Hypothalamus (tissue), 51 donors: Measurements from ENCODE around the gene TUSC2.
"Not testable (repeated sequence)": the region's sequence is repeated elsewhere in the genome, so short reads cannot be mapped to it uniquely, and the experiment has no call there.

ENCODE experiments used
- DNase-seq, 51 donors: peaks; one replicate each; lab custom pipeline; 2025; lab: John Stamatoyannopoulos, UW

Gene TUSC2

DNA sequence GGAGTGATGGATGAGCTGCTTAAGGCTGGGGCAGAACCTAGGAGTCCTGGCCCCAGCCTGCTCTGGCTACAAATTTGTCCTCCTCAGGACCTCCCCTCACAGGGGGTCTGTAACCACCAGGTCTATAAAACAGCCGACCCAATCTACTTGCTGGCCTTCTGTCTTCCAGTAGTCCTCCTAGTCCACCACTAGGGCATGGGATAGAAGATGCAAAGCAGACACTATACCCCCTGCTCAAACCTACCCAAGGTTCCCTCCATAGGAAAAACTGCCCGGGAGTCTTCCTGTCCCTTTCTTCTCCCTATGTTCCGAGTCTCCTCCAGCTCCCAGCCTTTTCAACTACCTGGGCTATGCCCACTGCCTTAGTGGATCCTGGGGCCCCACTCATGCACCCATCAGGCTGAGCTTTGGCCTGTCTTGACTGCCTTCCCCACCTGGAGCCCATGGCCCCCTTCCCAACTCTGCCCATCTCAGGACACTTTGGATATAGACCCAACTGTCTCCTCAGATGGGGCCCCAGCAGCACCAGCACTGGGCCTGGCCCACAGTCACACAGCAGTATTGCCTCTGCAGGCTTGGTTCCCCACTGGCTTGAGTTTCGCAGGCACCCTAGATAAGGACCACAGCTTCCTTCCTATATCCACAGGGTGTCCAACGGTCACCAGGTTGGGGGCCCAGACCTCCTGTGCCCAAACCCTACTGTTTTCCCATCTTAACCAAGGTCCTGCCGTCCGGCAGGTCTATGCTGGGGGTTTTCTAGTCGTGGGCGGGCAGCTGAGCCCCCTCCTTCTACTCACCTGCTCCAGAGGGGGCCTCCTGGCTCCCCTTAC lies 29.9 kb downstream of the TUSC2 start:
- no peak for DNase-seq

DNA sequence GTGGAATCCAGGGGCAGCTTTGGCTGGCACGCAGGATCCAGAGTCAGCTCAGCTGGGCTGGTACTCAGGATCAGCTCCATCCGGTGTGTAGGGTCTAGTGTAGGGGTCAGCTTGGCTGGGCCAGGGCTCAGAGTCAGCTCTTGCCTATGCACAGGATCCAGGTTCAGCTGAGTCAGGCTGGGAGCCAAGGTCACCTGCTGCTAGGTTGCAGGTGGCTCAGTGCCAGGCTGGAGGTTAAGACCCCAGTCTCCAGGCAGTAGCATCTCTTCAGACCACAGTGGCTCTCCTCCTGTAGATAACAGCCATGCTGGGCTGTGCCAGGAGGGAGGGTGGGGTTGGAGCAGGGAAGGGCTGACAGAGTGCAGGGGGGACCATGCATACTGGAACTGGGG lies 30.6 kb downstream of the TUSC2 start:
- DNase-seq, result no peak

DNA sequence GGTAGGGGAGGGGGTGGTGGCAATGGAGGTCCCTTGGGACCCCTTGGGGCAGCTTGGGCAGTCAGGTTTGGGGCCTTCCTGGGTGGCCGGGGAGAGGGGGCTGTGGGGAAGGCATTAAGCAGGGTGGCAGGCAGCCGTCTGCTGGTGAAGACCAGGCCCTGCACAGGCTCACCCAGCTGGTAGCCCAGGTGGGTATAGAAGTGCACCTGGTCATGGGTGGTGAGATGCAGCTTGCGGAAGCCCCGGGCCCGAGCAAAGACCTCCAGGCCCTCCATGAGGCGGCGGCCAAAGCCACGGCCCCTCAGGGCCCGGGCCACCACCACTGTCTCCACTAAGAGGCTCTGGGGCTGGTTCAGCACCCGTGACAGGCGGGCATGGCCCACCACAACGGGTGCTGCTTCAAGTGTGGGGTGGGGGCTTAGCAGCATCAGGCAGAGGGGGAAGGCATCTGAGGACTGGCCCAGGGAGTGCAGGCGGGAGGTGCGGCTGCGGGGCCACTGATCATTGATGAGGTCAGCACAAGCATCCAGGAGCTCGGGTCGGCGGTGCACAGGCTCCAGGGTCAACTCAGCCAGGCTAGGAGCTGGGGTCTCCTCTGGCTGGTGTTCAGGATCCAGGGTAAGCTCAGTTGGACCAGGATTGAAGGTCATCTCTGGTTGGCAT lies 31.2 kb downstream of the TUSC2 start:
- no peak for DNase-seq

DNA sequence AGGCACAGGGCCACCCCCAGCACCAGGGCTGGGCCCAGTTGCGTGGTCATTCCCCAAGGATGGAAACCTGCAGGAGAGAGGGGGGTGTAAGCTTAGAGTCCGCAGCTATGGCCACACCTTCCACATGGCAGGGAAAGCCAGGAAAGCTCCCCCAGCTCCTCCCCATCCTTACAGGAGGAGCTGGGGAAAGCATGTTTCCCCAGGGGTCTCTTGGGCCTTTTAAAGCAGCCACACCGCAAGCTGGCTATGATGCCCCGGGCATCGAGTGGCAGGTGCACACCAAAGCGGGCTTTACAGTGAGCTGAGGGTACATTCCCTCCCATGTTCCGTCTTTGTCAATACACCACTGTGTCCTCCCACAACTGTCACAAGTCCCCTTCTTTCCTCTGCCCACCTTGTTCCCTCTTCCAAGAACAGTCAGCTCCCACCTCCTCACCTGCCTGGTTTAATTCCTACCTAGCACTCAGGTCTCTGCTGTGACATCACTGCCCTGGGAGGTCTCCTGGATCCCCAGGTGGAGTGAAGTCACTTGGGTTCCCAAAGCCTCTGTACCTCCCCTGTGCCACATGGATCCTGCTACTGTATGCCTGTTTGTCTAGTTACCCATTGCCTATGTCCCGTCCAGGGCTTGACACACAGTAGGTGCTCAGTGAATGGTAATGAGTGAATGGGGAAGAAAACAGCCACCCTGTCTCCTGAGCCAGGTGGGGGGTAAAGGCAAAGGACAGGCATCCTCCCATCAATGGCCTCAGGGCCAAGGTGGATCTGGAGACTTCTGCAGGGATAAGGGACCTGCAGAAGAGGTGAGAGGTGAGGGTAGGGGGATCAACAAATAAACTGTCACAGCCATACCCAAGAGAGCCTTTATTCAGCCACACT lies 32.2 kb downstream of the TUSC2 start:
- no peak for DNase-seq

DNA sequence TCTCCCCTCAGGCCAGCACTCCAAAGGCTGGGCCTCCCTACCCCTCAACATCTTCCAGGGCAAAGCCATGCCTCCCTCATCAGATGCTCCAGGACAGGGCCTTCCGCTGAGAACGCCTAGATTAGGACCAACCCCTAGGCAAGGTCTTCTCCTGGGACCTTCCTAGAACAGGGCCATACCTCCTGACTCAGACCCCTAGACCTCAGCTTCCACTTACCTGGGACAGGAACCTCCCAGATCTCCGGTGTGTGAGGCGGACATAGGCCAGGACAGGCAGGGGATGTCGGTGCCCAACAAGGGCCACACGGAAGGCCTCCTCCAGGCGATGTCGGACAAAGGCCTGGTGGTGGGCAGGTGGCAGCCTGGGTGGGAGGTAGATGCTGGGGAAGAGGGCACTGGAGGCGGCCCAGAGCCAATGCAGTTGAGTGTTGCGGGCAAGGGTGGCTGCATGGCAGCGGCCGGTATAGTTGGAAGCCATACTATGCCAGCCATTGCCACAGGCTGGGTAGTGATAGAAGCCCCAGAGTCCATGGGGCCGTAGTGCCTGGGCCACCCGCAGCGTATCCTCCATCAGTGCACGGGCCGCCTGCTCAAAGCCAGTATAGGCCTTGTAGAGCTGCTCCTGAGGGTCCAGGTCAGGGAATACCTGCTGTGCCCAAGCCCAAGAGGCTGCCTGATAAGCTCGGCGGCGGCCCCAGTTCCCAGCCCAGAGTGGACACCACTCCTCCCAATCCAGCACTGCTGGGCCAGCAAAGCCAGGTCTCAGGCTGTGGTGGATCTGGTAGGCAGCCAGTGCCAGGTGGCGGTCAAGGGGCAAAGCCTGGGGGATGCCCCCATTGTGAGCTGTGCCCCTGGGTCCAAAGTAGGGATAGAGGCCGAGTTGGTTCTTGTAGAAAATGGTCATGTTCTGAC lies 33.3 kb downstream of the TUSC2 start:
- no peak for DNase-seq

DNA sequence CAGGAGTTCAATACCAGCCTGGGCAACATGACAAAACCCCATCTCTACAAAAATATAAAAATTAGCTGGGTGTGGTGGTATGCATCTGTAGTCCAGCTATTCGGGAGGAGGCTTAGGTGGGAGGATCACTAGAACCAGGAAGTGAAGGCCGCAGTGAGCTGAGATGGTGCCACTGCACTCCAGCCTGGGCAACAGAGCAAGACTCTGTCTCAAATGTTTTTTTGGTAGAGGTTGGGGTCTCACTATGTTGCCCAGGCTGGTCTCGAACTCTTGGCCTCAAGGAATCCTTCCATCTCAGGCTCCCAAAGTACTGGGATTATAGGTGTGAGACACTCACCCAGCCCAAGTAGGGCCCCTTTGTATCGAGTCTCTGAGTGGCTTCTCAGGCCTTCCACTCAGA lies 33.9 kb downstream of the TUSC2 start:
- no peak for DNase-seq

DNA sequence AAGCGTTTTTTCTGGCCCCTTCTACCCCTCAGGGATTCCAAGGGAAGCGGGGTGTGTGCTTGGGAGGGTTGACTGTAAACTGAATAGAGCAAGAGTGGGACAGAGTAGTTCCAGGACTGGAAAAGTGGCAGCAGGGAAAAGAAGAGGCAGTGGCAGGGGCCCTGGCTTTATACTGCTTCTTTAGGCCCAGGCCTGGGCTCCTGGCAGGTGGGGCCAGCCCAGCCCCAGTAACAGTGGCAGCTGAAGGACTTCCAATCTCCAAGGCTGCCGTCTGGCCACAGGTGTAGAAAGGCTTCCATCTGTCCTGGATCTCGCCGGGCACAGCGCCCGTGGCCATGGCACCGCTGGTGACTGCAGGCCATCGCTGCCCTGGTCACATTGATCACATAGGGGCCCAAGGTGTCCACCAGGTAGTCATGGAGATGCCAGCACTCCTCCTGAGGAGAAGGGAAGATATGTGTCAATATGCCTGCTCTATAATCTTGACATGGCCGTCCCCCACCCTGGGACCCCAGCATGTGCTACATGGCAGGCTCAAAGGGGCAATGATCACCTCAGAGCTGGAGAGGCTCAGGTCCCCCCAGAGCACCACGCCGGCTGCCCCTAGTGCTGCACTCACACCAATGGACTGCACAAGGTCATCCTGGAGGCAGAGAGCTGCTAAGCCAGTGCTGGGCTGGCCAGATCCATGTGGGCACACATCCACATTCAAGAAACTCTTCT lies 34.8 kb downstream of the TUSC2 start:
- no peak for DNase-seq

DNA sequence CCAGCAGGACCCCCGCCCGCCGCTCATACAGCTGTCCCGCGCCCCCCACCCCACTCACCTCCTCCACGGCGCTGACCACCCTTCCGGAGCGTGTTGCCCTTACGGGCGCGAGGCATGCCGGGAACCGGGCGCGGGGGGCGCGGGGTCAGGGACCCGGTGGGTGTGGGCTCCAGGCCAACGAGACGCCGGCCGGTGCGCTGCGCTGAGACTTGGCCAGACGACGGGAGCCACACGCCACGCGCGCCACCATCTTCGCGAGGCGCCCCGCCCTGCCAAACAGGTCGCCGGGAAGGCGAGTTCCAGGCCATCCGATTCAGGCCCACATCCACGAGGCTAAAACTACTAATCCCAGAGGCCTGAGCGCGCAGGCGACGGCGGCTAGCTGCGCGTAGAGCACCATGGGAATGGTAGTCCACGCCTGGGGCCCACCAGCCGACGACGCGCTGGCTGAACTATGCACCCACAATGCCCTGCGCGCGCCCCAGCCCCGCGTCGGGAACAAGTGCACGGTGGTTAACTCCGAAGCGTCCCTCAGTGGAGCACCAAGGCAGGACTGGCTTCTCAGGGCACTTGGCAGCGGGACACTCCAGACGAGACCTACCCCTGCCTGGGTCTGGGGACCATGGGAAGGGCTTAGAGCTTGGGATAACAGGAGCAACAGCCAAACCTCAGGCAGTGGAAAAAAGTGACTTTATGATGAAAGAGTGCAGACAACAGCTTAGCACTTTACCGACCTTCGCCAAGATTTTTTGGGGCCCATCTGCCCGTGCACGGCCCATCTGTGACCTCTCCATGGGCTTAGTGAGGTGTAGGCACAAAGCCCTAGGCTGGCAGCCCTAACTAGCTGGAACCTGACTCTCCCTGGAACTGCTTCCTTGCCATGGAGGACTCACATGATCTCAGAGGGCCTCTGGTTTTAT lies 35.6 kb downstream of the TUSC2 start, which contains the start of gene IFRD2:
Gene IFRD2, minus strand, starts transcription at position 271 of the 920 bp plus-strand sequence. Its CDS starts 155 bp downstream, at position 116.
- peak; percentile 51 to 99 (median 97) for DNase-seq

DNA sequence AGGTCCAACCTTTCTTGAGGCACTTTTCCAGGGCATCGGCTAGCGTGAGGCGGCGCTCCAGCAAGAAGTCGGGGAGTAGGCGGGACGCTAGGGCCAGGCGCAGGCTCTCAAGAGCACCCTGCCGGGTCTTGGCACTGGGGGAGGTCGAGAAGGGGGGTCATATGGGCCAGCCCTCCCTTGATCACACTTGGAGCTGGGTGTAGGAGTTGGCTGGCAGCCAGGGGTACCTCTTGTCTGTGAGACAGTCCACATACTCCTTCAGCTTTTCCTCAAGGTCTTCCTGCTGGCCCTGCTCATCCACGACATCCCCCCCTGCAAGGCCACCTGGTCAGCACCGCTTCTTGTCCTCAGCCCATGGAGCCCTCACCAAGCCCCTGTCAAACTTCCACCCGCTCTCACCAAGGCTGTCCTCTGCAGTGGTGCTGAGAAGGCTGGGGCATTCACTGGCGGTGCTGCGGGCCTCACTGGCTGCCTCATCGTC lies 37.8 kb downstream of the TUSC2 start:
- DNase-seq, result no peak

DNA sequence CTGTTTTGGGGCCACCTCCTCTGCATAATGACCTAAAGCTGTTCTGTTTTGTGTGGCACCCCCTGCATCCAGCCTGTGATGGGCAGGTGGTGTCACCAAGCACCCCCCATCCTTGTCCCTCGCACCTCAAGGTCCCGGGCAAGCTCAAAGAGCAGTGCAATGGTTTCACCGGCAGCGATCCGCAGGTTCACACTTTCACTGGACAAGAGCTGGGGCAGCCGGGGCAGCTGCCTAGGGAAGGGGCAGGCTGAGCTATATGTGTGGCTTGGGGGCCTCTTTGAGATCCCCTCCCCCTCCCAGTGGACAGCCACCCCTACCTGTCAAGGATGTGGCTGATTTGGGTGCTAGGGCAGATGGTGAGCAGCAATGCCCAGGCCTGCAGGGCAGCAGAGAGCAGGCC lies 38.9 kb downstream of the TUSC2 start:
- no peak for DNase-seq

DNA sequence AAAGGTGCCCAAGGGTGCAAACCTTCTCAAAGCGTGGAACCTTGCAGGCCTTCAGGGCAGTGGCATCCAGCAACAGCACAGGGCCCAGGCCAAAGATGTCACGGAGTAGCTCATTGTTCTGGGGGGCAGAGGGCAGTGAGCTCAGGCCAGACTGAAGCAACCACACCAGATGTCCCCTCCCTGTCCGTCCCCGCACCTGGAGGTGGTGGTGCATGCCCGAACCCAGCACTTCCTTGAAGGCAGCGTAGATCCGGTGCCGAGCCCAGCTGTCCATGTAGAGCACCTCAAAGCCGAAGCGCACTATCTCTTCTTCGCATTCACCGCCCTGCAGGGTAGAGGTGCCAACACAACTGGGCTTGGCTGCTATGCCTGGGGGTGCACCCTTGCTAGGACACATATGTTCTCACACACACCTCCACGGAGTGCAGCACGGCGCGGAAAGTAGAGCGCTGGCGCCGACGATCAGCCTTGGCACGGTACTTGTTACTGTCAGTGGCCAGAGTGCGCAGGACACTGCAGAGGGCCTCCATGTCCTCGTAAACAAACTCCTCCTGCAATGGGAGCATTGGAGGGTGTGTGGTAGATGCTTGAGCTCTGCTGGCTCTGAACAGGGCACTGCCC lies 39.5 kb downstream of the TUSC2 start:
- DNase-seq, result no peak

DNA sequence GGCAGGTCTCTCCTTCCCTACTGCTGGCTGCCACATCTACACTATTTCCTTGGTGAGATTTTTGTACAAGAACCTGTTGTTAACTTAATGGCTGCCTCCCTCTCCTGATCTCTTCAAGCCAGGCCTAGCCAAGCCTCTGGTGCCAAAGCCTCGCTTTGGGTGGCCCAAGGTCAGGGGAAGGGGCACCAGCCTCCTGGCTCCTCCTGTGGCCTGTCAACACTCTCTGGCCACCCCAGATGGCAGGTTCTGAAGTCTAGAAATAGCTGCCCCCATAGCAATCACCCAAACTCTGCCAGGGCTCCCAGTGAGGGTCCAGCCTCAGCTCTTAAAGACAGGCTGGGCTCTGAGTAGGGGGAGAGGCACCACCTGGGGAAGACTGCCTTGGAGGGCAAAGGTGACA lies 40.8 kb downstream of the TUSC2 start:
- DNase-seq, result no peak

DNA sequence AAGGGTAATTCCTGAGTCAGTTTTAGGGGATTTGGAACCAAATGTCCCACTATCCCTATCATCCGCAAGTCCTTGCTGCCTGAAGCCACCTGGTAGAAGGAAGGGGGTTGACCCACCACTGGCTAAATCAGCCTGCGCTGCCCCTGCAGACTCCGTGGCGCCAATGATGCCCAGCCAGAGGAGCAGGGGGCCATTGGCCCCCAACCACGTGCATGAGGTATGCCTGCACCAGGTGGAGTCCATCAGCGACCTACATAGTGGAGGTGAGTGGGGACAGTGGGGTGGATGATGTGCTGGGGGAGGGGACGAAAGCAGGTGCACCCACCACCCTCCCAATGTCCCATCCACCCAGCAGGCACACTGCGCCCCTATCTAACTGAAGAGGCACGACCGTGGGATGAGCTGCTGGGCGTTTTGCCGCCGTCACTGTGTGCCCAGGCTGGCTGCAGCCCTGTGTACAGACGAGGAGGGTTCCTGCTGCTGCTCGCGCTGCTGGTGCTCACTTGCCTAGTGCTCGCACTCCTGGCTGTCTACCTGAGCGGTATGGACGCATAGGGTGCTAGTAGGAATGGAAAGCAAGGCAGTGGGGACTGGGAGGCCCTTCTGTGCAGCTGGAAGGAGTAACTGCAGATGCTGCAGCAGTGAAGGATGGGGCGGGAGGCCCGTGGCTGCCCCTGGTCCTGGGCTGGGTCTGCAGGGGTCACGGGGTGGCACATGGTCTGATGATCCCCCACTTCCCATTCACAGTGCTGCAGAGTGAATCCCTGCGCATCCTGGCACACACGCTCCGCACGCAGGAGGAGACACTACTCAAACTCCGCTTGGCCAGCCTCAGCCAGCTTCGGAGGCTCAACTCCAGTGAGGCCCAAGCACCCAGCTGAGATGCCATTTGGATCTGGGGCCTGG lies 41.4 kb downstream of the TUSC2 start:
- DNase-seq, result no peak

DNA sequence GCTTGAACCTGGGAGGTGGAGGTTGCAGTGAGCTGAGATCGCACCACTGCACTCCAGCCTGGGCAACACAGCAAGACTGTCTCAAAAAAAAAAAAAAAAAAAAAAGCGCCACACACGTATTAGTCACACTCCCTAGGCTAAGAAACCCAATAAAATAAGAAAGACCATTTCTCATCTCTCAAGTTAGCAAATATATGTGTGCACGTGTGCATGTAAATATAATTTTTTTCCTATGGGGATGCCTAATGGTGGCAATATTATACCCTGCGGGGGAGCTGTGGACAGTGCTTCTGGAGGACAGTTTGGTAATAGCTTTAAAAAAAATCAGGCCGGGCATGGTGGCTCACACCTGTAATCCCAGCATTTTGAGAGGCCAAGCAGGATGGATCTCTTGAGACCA lies 43.9 kb downstream of the TUSC2 start:
- DNase-seq, result not testable (repeated sequence)

DNA sequence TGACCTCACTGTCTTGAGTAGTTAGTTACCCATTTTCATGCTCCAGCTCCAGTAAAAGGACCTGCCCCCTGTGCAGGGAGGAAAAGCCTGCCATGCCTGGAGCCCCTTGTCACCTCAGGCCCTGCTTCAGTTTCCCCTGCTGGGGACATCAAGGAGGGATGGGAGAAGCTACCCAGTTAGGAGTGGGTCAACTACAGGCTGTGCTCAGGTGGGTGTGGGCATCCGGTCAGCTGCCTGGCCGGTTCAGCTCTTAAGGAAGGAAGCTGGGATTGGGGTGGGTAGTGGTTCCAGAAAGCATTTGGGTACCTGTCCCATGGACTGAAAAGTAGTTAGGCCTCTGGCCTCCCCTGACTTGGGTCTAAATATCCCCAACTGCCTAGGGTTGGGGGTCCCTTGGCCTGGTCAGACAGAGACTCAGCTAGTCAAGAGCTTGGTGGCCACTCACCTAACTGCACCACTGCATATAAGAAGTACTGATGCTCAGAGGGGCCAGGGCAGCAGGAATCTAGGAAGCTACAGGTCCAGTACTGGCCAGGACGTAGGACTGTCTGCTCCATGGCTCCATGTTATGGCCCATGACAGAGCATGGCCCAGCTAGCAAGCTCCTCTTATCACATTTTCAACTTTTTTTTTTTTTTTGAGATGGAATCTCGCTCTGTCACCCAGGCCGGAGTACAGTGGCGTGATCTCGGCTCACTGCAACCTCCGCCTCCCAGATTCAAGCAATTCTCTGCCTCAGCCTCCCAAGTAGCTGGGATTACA lies 48.6 kb downstream of the TUSC2 start:
- no peak for DNase-seq

DNA sequence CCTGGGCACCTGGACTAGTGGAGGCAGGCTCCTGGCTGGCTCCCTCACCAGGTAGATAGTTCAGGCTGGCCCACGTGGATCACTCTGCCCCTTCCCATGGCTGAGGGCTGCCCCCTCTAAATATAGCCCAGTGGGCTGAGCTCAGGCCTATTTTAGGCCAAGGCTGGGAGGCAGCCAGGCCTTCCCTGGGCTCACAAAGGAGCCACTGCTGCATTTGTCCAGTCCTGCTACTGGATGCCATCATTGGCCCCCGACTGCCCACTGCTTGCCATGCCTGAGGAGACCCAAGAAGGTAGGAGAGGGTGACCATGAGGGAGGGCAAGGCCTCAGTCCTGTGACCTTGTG lies 49.2 kb downstream of the TUSC2 start, which contains the start of gene LSMEM2:
Gene LSMEM2, plus strand, starts transcription at position 208 of the 345 bp plus-strand sequence. Its CDS starts 27 bp downstream, at position 235.
- peak in 15 of 51 donors; percentile 18 to 65 (median 48) for DNase-seq
